K562 (cell line): Measurements from ENCODE around the gene BCL10. TPM values are rescaled to one million over a fixed set of nuclear protein-coding genes. Genes with fewer than 3 reads are reported as not detected.

Experiments
- CBX8 ChIP-seq: fragments of 200-600 bp; sonication (generic); IDR thresholded peaks from 2 replicates; pipeline ENCODE4 v1.6.1; 2012; ENCODE audit warnings: borderline replicate concordance, mixed run types, low read depth, mild to moderate bottlenecking, moderate library complexity, mixed read lengths, low read length, control low read depth, inconsistent platforms; ENCODE audit not compliant: poor library complexity, severe bottlenecking; ENCODE audit errors: extremely low read depth
- CGGBP1 ChIP-seq: fragments of 250-450 bp; sonication (Bioruptor Pico); IDR thresholded peaks from 2 replicates; pipeline ENCODE4 v1.9.0; 2021; ENCODE audit warnings: mild to moderate bottlenecking
- ETS2 ChIP-seq: IDR thresholded peaks from 2 replicates; pipeline ENCODE4 v1.6.1; 2016; ENCODE audit warnings: borderline replicate concordance, missing genetic modification characterization, mild to moderate bottlenecking, moderate library complexity, missing compliant biosample characterization; ENCODE audit not compliant: poor library complexity, severe bottlenecking
- ETV5 ChIP-seq: sonication (generic); formaldehyde crosslinking; IDR thresholded peaks from 2 replicates; pipeline ENCODE4 v1.4.0; 2020; ENCODE audit warnings: low read depth, mild to moderate bottlenecking, missing genetic modification reagents
- HBP1 ChIP-seq: fragments of 450-650 bp; formaldehyde crosslinking; IDR thresholded peaks from 2 replicates; pipeline ENCODE4 v1.4.0; 2022; ENCODE audit warnings: missing genetic modification characterization
- IFI16 ChIP-seq: fragments of 250-450 bp; sonication (Bioruptor Pico); IDR thresholded peaks from 2 replicates; pipeline ENCODE4 v2.1.2; 2022; ENCODE audit warnings: mild to moderate bottlenecking, inconsistent platforms
- NCOA6 ChIP-seq: fragments of 450-650 bp; IDR thresholded peaks from 2 replicates; pipeline ENCODE4 v1.6.1; 2017; ENCODE audit warnings: mild to moderate bottlenecking
- PTBP1 ChIP-seq: fragments of 200-400 bp; formaldehyde crosslinking; IDR thresholded peaks from 2 replicates; pipeline ENCODE4 v1.6.1; 2017; ENCODE audit warnings: low read depth, low read length
- RFX7 ChIP-seq: fragments of 250-450 bp; sonication (Bioruptor Pico); IDR thresholded peaks from 2 replicates; pipeline ENCODE4 v1.5.1; 2021; ENCODE audit warnings: mild to moderate bottlenecking
- SREBF1 ChIP-seq: fragments of 150-350 bp; IDR thresholded peaks from 2 replicates; pipeline ENCODE4 v1.6.1; 2014; ENCODE audit warnings: antibody characterized with exemption, low read depth, low read length, borderline replicate concordance
- ZBTB12 ChIP-seq: fragments of 250-450 bp; sonication (Bioruptor Pico); IDR thresholded peaks from 2 replicates; pipeline ENCODE4 v1.4.0; 2020
- ZBTB40 ChIP-seq, 2 experiments: fragments of 450-650 bp in 1 of 2; sonication (generic) in 1 of 2; formaldehyde crosslinking in 1 of 2; IDR thresholded peaks; 2 replicates each; pipeline versions ENCODE4 v1.7.1 to v1.9.0; 2016 to 2022; ENCODE audit warnings: inconsistent platforms in 1 of 2, mild to moderate bottlenecking in 1 of 2, missing genetic modification reagents in 1 of 2
- ZNF408 ChIP-seq: fragments of 250-450 bp; sonication (Bioruptor Pico); IDR thresholded peaks from 2 replicates; pipeline ENCODE4 v1.4.0; 2020; ENCODE audit warnings: low read depth, mild to moderate bottlenecking, moderate library complexity
- ZNF551 ChIP-seq: fragments of 250-450 bp; sonication (Bioruptor Pico); IDR thresholded peaks from 2 replicates; pipeline ENCODE4 v1.5.0; 2021; ENCODE audit warnings: mild to moderate bottlenecking, moderate library complexity
- ZNF589 ChIP-seq: fragments of 200-800 bp; sonication (Bioruptor generic); IDR thresholded peaks from 2 replicates; pipeline ENCODE4 v1.6.1; 2016; ENCODE audit warnings: low read depth, missing genetic modification characterization, missing compliant biosample characterization
- polyA plus RNA-seq, 8 experiments: library from polyadenylated mRNA; depleted of rRNA in 4 of 8; stranded (reverse) in 5 of 8; unstranded in 3 of 8; fragments of >200 nt; fragmentation: Nextera tagmentation in 2 of 8; fragmentation: Illumina TruSeq in 1 of 8; extraction: Ambion mirVana in 2 of 8; extraction: Trizol in 1 of 8; gene quantifications; 2 replicates each; pipeline versions ENCODE4 v1.2.1 to v1.2.3, GENCODE V29; 2011 to 2014; ENCODE audit warnings: inconsistent platforms in 1 of 8, missing spikeins in 1 of 8
- total RNA-seq, 7 experiments: library from RNA; depleted of rRNA in 6 of 7; stranded (reverse); fragments of >200 nt in 6 of 7; fragmentation: Illumina TruSeq in 2 of 7; extraction: Trizol in 2 of 7; gene quantifications; 2 replicates each; pipeline versions ENCODE4 v1.2.1 to v1.2.3, GENCODE V29; 2011 to 2021; ENCODE audit warnings: low replicate concordance in 1 of 7

BCL10 gene
- total and polyA plus RNA-seq, 9 of the 15 experiments (the other 6 are each of a cell fraction or from before 2014, with no cell fraction given), result 8.0 to 19.4 (median 12.3) TPM

DNA sequence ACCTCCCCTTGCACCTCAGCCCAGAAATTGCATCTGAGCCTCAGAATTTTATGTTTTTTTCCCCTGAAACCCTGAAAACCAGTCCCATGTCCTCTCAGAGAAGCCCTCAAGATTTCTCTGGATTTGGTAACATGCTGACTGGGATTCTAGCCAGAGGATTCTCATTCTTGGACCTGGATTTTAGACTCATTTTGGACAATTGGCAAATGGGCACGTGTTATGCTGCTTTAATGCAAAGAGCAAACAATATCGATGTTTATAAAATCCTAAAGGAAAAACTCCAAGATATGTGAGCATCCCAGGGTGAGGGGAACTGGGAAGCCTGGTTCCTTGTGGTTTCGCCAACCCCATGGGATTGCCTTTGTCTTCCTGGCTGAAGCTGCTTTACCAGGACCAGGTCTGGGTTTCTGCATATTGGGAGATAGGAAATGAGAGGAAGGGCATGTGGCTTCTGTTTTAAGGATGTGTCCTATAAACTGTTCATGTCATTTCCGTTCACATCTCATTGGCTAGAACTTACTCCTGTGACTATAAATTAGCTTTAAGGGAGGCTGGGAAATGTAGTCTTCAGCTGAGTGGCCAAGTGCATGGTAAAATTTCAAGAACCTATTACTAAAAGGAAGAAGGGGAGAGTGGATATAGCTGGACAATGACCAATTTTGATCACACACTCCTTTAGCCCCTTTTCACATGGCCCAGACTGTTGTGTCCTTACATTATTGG lies 27.2 kb upstream of the BCL10 start (continued):
- TF ChIP-seq ZBTB40 (IDR thresholded peaks at IDR 0.05) (0 out of 2 replicates have a peak, but pooled peaks have one; percentile 37), ZBTB40 (CRISPR knock-in tag; IDR thresholded peaks at IDR 0.05) (no peak), RFX7 (CRISPR knock-in tag) (no peak), ZNF551 (CRISPR knock-in tag) (no peak), PTBP1 (no peak), SREBF1 (no peak), CGGBP1 (CRISPR knock-in tag) (no peak), HBP1 (no peak), ZBTB12 (CRISPR knock-in tag) (no peak), ZNF589 (CRISPR knock-in tag) (no peak), CBX8 (no peak), ZNF408 (CRISPR knock-in tag) (no peak), ETV5 (no peak), ETS2 (tag) (no peak), IFI16 (CRISPR knock-in tag) (no peak), NCOA6 (no peak)
